GM19043 (cell line): ENCODE data around the gene PDE4D.
"Not testable (repeated sequence)": the region's sequence is repeated elsewhere in the genome, so short reads cannot be mapped to it uniquely, and the experiment has no call there.

ENCODE experiments used
- ATAC-seq: cut with Tn5 transposase; IDR thresholded peaks from one replicate; pipeline ENCODE4 v1.9.1; 2021; ENCODE audit warnings: low read depth; ENCODE audit not compliant: unreplicated experiment

The PDE4D gene

DNA sequence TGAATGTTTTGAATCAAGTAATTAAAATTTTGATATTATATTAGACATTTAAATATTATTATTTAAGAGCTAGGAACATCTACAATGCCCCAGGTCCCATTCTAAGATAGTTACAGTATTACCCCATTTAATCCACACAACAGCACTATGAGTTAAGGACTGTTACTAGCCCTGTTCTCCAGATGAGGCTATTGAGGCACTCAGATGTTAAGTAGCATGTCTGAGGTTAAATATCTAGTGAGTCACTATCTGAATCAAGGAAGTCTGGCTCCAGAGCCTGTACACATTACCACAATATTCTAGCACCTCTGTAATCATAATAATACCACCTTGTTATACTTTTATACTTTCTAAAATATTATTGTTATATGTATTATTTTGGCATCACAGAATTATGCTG is 304.6 kb downstream of the PDE4D start:
- no peak for ATAC-seq

DNA sequence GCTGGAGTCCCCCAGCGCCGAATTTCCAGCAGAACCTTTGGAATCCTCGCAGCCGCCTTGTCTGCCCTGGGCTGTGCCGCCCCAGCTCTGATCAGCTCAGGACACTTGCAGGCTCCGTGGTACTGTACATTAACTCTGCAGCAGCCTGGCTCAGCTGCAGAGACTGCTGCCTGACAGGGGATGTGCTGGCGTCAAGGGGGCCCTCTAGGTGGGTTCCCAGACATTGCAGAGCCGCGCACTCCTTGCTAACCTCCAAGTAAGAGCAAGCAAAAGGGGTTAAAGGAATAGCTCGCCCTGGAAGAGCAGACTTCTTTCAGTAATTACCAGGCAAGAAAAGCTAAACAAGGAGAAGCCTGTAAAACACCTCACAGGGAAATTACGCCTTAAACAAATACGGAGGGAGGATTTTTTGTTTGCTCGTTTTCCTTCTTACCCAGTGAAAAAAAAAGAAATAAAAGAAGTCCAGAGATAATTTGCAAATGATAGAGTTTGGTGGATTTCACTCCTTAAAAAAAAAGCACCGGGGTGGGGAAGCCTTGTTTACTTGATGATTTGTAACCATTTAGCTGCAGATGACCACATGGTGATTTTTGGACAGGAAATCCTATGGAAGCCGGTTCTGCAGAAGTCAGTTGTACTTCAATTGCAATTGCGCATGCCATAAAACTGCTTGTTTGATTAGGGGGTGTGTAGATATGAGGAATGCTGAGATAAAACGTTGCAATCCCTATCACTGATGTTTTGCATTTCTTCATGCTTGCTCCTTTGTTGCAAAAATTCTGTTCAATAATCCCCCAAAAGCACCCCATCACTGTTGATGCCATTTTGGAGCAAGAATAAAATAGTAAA is 305.8 kb downstream of the PDE4D start:
- no peak for ATAC-seq

DNA sequence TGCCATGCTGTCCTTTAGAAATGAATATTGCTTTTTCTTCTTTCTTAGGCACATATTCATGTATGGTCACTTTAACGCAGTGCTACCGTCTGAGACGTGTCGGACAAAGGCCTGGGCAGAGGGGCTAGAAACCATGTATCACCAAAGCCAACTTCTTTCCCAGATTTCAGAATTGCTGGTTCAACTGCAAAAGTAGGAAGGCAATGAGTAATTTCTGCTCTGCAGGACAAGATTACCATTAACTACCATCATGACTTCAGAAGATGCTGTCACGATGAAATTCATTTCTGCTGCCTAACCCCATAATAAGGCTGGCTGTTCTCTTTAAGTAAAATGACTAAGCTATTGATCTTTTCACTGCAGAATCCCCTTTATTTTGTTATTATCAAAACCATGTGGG is 306.7 kb downstream of the PDE4D start:
- no peak for ATAC-seq

DNA sequence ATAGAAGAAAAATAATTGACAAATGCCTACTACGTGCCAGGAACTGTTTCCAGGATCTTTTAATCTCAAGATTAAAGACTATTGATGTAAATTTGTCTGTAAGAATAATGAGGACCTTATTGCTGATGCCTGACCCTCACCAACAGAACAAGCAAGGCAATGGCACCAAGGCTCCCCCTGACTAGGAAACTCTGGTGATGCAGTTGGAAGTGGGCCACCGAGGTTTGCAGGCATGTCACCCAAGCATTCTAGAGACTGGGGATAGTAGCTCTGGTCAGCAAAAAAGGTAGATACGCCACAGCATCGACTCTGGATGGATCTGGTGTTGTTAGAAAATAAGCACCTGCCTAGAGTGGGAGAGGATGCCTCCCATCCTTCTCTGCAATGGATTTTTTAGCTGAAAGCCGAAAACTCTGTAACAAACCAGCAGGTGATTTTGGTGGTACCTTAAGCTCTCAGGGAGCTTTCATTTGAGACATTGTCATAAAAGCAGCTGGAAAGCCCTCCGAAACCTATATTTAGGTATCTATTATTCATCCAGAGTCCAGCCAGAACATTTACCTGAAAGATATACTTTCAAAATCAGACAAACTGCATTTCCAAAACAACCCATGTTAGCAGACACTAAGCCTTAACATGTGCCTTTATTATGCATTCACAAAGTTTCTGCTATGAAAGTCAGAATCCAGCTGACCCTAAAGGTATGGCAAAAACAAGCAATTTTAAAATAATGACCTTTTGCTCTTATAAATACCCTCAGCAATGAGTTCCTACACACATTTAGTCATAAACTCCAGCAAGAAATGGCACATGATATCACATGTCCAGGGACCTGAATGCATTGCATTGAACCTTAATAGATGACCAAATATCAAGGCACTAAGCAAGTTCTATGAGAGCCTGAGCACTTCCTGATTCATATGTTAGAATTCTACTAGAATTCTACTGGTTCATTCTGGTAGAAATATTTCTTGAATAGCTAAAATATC is 308.4 kb downstream of the PDE4D start:
- ATAC-seq = no peak

DNA sequence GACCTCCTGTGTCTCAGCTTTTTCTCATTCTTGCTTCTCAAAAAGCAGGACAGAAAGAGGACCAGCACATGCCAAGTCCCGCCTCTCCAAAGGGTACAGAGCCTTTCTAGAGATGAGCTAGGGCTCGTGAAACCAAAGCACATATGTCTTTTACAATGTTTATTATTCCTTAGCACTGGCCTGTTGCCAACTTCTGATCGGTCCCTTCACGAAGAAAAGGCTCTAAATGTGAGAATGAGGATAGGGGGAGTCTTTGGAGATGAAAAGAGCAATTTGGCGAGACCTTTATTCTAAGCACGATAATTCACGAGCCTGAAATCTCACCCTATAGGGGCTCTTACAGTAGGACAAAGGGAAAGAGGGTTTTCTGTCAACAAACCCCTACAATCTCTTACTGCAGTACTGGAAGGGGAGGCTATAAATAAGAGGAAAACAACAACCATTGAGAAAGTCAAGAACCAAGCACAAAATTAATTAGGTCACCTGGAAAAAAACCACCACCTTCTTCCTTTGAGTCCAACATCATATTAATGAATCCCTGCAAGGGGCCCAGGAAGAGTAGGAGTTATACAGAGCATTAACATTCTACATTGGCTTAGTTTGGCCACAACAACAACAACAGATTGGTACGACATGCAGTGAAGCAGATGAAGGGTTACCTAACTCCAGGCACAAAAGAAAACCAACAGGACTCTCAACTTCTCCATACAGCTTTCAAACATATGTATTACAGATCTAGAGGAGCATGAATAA is 309.5 kb downstream of the PDE4D start:
- ATAC-seq = no peak

DNA sequence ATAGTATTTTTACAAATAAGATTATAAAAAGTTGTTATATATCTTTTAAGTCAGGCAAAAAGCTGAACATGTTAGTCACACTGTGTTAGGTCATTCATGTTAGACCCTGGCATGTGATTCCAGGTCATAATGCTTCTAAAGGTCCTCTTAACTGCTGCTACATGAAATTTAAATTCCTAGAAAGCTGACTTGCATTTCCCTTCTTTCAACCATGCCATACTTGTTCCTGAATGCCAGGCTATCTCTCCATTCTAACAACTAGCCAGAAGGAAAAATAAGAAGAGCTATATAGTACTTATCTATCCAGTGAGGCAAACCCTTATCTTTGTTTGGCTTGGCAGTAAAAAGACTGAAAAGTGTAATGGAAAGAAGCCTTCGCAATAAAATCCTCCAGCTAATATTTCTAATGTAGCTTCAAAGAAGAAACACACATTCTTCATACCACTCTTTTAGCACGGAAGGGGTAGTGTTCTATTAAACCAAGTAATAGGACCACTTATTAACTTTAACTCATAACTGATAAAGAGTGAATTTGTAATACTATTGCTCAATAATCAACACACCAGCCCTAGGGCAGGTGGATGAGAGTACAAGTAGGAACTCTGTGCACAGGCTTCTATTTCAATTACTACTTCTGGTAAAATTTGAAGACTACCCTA is 310.2 kb downstream of the PDE4D start:
- no peak for ATAC-seq

DNA sequence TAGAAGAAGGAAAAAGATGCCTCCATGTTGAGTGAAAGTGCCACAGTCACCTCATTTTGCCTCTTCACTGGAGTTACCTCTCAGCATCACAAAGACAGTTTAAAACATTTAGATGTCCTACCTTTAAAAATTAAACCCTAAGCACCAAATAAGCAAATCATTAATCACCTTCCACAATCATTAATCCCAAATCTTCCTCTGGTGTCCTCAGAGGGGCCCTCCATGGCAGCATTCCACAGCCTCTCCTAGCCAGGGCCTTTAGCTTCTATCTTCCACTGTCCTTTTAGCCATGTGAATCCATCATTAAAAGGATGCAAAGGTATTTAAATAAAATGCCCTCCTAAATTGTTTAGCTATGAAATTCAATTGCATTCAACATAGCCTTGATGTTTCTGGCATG is 310.8 kb downstream of the PDE4D start:
- no peak for ATAC-seq

DNA sequence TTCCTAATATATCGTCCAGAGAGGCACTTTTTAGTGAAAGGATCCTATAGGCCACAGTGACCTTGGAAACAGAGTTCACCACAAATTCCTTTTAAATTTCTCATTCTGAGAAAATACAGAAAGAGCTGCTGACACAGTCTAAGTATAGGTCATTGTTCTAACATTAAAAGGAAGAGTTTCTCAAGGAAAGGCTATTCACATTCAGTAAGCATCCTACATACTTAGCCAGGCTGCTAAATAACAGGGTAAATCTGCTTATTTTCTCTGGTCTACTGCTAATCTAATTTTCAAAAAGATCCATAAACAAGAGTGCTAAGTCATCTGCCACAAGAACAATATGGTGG is 313.7 kb downstream of the PDE4D start:
- no peak for ATAC-seq

DNA sequence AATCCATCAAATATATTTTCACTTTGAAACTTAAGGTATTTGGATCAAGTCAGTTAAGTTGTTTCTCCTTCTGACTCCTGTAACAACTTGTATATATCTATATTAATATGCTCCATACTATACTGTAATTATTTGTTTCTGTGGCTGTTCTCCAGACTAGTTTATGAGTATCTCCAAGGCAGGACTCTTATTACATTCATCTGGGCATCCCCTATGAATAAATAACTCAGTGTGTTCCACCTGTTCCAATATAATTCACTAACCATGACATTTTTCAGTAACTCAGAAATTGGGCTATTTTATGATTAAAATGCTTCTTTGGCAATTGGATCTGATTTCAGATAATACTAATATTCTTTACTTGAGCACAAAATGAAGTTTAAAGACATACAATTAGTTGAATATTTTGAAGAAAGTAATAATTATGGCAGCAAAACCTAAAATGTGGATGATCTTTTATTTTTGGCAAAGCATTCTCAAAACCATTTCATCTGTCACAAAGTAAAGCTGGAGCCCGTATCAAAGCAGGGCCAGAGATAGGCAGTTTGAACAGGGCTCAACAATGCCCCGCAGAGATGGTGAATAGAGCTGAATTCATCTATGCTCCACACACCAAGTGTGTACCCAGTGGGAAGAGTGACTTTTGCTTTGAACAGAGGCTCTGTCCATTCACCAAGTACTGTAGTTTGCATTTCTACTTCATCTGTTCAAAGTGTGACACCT is 314.3 kb downstream of the PDE4D start:
- no peak for ATAC-seq

DNA sequence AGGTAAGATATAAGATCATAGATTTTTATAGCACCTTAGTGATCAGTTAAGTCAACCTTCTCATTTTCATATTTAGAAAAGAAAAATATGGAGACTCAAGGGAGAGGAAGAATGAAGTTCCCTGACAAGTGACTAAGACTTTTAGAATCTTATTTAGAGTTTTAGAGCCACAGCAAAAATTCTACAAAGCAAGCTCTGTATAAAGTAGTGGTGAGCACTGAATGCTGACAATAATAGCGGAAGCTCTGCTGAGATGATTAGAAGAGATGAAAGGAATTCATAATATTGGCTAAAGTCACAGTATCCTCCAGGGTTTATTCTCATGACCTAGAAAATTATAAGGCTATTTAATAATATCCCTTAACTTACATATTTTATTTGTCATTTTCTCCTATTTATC is 316.0 kb downstream of the PDE4D start:
- no peak for ATAC-seq

DNA sequence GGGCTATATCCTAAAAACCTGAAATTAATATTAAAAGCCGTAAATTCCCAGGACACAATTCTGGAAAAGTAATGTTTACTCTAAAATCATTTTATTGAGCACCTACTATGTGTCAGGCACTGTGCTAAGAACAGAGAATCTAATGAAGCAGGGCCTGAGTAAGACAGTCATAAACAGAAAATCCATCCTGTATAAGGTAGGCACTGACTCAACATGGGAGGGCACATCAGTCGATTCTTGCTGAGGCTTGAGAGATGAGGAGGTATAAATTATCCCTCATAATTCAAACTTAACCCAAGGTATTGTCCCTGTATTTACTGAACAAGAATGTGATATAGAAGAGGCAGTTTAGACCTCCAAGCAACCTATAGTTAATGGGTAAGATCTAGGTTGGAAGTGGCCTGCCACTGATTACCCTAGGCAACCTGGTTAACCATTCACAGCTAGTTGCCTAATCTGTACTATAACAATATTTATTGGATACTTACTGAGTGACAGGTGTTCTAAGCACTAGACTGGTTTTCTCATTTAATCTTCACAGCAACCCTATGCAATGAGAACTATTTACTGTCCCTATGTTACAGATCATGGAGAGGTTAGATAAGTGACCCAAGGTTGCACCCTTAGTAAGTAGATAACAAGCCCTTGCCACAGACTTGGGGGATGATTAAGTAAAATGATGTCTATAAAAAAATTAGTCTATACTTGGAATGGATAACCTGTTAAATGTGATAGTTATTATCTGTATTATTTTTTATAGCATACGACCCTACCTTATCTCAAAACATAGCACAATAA is 317.7 kb downstream of the PDE4D start:
- no peak for ATAC-seq

DNA sequence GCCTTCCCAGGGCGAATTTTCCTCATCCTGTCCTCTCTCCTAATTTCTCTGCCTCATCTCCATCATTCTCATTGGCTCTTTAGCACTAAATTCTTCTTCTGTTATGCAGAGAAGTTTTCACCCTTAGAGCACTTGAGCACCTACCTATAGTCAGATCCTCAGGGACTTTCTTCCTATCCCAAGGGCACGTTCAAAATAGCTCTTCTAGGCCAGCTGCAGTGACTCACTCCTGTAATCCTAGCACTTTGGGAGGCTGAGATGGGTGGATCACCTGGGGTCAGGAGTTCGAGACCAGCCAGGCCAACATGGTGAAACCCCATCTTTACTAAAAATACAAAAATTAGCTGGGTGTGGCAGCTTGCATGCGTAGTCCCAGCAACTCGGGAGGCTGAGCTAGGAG is 320.0 kb downstream of the PDE4D start:
- ATAC-seq = not testable (repeated sequence)

DNA sequence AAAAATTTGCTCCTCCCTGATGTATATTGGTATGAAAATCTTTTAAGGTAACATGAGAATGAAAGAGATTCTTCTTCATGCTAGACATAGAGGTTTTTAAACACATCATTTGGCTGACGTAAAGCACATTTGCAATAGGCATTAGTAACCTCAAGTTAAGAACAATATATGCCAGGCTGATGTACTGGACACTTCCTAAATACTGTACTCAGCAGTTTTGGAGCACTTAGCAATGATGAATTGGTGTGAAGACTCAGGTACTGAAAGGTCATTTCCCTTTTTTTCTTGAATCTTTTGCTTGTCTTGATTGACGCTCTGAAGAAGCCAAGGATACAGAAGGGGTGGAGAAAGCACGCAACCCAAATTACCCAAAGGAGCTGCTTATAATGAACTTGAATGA is 322.5 kb downstream of the PDE4D start:
- no peak for ATAC-seq

DNA sequence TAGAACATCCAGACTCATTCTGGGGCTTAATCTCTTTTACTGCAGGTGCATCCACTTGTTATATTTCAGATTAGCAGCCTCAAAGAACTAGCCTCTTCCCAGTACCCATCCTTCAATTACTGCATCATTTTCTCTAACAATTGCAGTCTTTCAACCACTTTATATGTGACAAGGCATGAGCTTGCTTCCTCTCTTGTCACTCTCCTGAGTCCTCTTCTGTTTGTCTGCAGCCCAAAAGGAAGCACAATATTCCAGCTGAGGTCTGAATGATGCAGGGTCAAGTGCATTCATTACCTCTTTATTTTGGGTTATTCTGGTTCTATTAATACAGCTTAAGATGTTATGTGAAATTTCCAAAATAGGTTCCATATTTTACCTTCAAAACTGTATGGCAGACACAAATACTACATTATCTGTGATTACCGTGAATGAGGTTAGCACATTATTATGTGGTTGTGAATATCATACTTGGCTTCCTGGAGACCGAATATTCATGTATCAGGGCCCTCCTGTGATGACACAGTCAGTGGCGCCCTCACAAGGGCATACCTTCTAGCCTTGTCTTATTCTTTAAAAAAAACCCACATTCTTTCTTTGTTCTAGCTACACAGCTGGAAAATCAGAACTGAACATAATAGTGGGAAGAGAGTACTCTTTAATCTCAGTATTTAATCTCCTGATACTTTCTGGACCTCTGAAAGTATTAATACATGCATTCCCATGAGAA is 323.8 kb downstream of the PDE4D start:
- no peak for ATAC-seq

DNA sequence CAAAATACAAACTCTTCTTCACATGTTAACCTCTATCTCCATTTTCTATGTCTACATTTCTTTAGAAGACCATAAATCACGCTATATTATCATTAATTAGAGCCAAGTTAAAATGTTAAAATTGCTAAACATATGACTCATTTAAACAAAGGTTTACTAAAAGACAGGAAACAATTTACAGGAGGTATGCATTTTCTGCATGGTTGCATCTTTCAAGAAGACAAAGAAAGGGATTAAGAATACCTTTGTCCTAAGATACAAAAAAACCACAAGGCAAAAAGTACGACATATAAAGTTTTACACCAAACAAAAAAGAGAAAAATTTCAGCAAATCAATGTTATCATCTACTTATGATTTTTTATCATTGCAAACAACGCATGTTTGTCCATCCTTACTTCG is 324.4 kb downstream of the PDE4D start:
- no peak for ATAC-seq

DNA sequence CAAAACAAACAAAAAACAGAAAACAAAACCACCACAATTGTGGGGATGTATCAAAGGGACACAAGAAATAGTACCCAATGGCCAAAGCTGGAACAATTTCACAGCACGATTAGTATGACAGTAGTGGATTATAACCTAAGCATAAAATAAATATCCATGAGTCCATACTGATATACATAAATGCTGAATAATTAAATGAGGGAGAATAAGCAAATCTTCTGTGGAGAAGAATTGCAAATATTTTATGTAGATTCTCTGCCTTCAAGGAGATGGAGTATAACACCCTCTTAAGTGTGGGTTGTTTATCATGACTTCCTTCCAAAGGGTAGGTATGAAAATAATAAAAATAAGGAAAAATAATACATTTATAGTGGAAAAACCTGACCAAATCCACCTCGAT is 325.4 kb downstream of the PDE4D start:
- no peak for ATAC-seq

DNA sequence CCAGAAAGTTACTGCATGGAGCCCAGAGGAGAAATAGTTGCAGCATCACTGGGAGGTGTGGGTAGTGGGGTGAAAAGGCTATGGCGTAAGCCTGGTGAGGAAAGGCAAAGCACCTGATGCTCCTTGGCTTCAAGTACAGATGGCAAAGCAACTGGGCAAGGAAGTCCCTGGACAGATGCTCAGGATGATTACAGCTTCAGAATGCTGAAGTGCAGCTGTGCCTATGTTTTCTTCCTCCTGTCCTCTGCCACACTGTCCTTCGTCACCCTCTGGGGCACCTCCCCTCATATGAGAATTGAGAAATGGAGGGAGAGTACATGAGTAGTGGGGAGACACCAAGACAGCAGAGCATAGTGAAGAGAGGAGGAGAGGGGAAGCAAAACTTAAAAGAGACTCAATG is 328.0 kb downstream of the PDE4D start:
- no peak for ATAC-seq

DNA sequence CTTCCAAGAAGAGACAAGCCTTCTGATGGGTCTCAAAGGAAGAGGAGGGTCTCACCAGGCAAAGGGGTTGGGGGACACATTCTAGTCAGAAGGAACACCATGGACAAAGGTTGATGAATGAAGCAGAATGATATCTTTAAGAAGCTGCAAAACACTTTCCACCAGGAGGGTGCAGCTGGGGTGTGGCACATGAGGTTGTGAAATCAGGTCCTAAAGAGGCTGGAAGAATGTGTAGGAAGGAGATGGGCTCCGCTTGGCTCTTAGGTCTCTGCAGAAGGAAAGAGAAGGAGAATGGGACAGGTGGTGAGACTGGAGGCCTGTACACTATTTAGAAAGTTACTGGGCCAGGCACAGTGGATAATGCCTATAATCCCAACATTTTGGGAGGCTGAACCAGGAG is 328.6 kb downstream of the PDE4D start:
- ATAC-seq = no peak
